ENCODE results near the gene LMLN. TPM values are rescaled to one million over a fixed set of nuclear protein-coding genes. Genes with fewer than 3 reads are reported as not detected.
"Not testable (repeated sequence)": the region's sequence is repeated elsewhere in the genome, so short reads cannot be mapped to it uniquely, and the experiment has no call there.

LMLN gene
- total RNA-seq, 2 experiments from 2014 or later: 0.50 to 6.2 TPM

DNA sequence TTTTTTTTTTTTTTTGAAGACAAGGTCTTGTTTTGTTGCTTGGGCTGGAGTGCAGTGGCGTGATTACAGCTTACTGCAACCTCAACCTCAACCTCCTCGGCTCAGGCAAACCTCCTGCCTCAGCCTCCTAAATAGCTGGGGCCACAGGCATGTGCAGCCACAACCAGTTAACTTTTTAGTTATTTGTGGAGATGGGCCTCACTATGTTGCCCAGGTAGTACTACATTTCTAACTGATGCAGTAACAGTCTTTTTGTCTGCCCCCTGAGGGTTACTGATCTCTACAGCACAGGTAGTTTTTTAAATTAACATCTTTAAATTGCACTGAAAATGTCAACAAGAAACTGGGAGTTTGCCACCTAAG is 3.4 kb upstream of the LMLN start:
- Histone ChIP-seq H4K20me1 (ENCODE audit: insufficient read depth, low read length) (peaks cover 21% of the 10 kb centered on the region), H3K4me3 (ENCODE audit: low read depth, low read length, poor library complexity, severe bottlenecking) (no peak overlapping the region), H2AFZ (ENCODE audit: low read length) (no peak overlapping the region), H3K36me3 (ENCODE audit: insufficient read depth, low read length) (peaks cover 71% of the 10 kb centered on the region), H3K79me2 (ENCODE audit: insufficient read depth, low read depth, low read length) (peaks cover 33% of the 10 kb centered on the region), H3K9me3 (ENCODE audit: low read length) (no peaks in the 10 kb centered on the region), H3K27ac (ENCODE audit: low read depth, low read length, poor library complexity, severe bottlenecking) (peak overlapping the region; percentile 20), H3K4me1 (ENCODE audit: insufficient read depth, low read length, poor library complexity, severe bottlenecking) (peaks cover 56% of the 10 kb centered on the region), H3K9me2 (ENCODE audit: insufficient read depth, low read length) (no peaks in the 10 kb centered on the region), H3K4me2 (ENCODE audit: low read length) (no peak overlapping the region)
- no peak for DNase-seq (ENCODE audit: low spot score)
- intact Hi-C loops (cut with micrococcal nuclease; ENCODE audit: unreplicated experiment): no loop called here
- BruUV-seq (replicated peaks): no TSS peak
- POLR2A ChIA-PET: interaction anchor here (0.6 to 0.8 kb wide), 2 partner anchors 22 to 51 kb away, joined by 3 read pairs; no protein-coding TSS in a partner anchor
- TF ChIP-seq, protein P1, sequence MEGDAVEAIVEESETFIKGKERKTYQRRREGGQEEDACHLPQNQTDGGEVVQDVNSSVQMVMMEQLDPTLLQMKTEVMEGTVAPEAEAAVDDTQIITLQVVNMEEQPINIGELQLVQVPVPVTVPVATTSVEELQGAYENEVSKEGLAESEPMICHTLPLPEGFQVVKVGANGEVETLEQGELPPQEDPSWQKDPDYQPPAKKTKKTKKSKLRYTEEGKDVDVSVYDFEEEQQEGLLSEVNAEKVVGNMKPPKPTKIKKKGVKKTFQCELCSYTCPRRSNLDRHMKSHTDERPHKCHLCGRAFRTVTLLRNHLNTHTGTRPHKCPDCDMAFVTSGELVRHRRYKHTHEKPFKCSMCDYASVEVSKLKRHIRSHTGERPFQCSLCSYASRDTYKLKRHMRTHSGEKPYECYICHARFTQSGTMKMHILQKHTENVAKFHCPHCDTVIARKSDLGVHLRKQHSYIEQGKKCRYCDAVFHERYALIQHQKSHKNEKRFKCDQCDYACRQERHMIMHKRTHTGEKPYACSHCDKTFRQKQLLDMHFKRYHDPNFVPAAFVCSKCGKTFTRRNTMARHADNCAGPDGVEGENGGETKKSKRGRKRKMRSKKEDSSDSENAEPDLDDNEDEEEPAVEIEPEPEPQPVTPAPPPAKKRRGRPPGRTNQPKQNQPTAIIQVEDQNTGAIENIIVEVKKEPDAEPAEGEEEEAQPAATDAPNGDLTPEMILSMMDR (conservative IDR thresholded peaks at IDR 0.05; ENCODE audit: low read length): no peak
- no peak for TF ChIP-seq EZH2phosphoT487 (IDR thresholded peaks at IDR 0.05; ENCODE audit: borderline replicate concordance, low read depth, low read length)
- CTCF ChIA-PET (ENCODE audit: unreplicated experiment): no interaction called here

DNA sequence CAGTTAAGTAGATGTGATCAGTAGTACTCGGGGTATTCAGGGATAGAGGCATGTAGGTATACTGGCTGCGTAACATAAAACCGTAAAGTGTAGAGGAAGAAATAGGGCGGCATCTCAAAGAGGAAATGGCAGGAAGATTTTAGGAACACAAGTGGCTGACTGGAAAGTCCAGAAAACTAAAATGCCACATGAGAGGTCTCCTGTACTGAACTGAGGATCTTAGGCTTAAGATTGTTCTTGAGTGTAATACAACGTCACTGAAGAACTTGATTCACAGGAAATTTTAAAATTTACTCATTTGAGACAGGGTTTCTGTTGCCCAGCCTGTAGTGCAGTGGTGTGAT is 2.3 kb upstream of the LMLN start:
- Histone ChIP-seq H4K20me1 (ENCODE audit: insufficient read depth, low read length) (peaks cover 21% of the 10 kb centered on the region), H2AFZ (ENCODE audit: low read length) (no peak overlapping the region), H3K4me3 (ENCODE audit: low read depth, low read length, poor library complexity, severe bottlenecking) (no peak overlapping the region), H3K4me1 (ENCODE audit: insufficient read depth, low read length, poor library complexity, severe bottlenecking) (peaks cover 45% of the 10 kb centered on the region), H3K36me3 (ENCODE audit: insufficient read depth, low read length) (peaks cover 60% of the 10 kb centered on the region), H3K4me2 (ENCODE audit: low read length) (0 out of 2 replicates have a peak overlapping the region, but pooled peaks have one; percentile 97), H3K9me2 (ENCODE audit: insufficient read depth, low read length) (no peaks in the 10 kb centered on the region), H3K27ac (ENCODE audit: low read depth, low read length, poor library complexity, severe bottlenecking) (no peak overlapping the region), H3K9me3 (ENCODE audit: low read length) (no peaks in the 10 kb centered on the region), H3K79me2 (ENCODE audit: insufficient read depth, low read depth, low read length) (peaks cover 22% of the 10 kb centered on the region; the same call in 1 of the 2 replicates)
- intact Hi-C loops (cut with micrococcal nuclease; ENCODE audit: unreplicated experiment): no loop called here
- no peak for DNase-seq (ENCODE audit: low spot score)
- no TSS peak for BruUV-seq (replicated peaks)
- ChIA-PET POLR2A (interaction anchor here (1.3 kb wide), 1 partner anchor 120 kb away, joined by 3 read pairs; no protein-coding TSS in a partner anchor), CTCF (ENCODE audit: unreplicated experiment) (no interaction called here)
- TF ChIP-seq, protein P1 (conservative IDR thresholded peaks at IDR 0.05; ENCODE audit: low read length): no peak
- no peak for TF ChIP-seq EZH2phosphoT487 (IDR thresholded peaks at IDR 0.05; ENCODE audit: borderline replicate concordance, low read depth, low read length)

DNA sequence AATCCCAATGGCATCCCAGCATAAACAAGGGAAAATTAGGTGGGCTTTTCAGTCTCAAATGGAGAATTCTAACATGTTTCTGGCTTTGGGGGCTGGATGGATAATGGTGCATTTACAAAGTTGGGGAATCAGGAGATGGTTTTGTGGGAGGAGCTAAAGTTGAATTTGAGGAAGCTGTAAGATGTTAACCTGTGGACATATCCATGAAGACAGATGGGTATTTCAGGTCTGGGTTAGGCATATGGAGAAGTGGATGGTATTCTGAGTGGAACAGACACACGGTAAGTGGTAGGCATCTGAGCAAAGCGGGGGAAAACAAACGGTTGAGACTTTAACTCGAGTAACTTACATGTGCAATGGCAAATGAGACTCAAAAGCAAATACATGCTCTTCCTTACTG is 1.7 kb upstream of the LMLN start:
- Histone ChIP-seq H3K9me3 (ENCODE audit: low read length) (no peaks in the 10 kb centered on the region), H3K9me2 (ENCODE audit: insufficient read depth, low read length) (no peaks in the 10 kb centered on the region), H3K4me1 (ENCODE audit: insufficient read depth, low read length, poor library complexity, severe bottlenecking) (peaks cover 39% of the 10 kb centered on the region), H4K20me1 (ENCODE audit: insufficient read depth, low read length) (peaks cover 15% of the 10 kb centered on the region; the same call in 1 of the 2 replicates), H3K4me2 (ENCODE audit: low read length) (peak overlapping the region; percentile 97; the same call in 1 of the 2 replicates), H3K79me2 (ENCODE audit: insufficient read depth, low read depth, low read length) (peaks cover 16% of the 10 kb centered on the region; the same call in 1 of the 2 replicates), H3K36me3 (ENCODE audit: insufficient read depth, low read length) (peaks cover 54% of the 10 kb centered on the region), H2AFZ (ENCODE audit: low read length) (no peak overlapping the region), H3K4me3 (ENCODE audit: low read depth, low read length, poor library complexity, severe bottlenecking) (no peak overlapping the region), H3K27ac (ENCODE audit: low read depth, low read length, poor library complexity, severe bottlenecking) (no peak overlapping the region)
- DNase-seq (ENCODE audit: low spot score): no peak
- ChIA-PET CTCF (ENCODE audit: unreplicated experiment) (no interaction called here), POLR2A (interaction anchor here (1.2 to 1.3 kb wide), 3 partner anchors 9 to 119 kb away, joined by 3 read pairs; no protein-coding TSS in a partner anchor)
- intact Hi-C loops (cut with micrococcal nuclease; ENCODE audit: unreplicated experiment): no loop called here
- no peak for TF ChIP-seq EZH2phosphoT487 (IDR thresholded peaks at IDR 0.05; ENCODE audit: borderline replicate concordance, low read depth, low read length)
- TF ChIP-seq, protein P1 (conservative IDR thresholded peaks at IDR 0.05; ENCODE audit: low read length): no peak
- no TSS peak for BruUV-seq (replicated peaks)

DNA sequence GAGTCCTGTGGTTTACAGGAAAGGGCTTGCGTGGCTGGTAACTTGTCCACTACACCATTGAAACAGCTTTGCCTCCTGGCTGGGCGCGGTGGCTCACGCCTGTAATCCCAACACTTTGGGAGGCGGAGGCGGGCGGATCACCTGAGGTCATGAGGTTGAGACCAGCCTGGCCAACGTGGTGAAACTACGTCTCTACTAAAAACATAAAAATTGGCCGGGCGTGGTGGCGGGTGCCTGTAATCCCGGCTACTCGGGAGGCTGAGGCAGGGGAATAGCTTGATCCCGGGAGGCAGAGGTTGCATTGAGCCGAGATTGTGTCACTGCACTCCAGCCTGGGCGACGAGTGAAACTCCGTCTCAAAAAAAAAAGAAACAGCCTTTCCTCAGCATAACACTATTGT is 1.2 kb upstream of the LMLN start:
- H3K4me3 ChIP-seq (ENCODE audit: low read depth, low read length, poor library complexity, severe bottlenecking): peak overlapping the region; percentile 81
- DNase-seq (ENCODE audit: low spot score); H3K9me3 ChIP-seq (ENCODE audit: low read length); CTCF ChIA-PET (ENCODE audit: unreplicated experiment); H2AFZ ChIP-seq (ENCODE audit: low read length); H3K27ac ChIP-seq (ENCODE audit: low read depth, low read length, poor library complexity, severe bottlenecking); BruUV-seq (replicated peaks); intact Hi-C loops (cut with micrococcal nuclease; ENCODE audit: unreplicated experiment); H3K9me2 ChIP-seq (ENCODE audit: insufficient read depth, low read length): not testable (repeated sequence)
- POLR2A ChIA-PET: interaction anchor here (1.1 to 1.3 kb wide), 4 partner anchors 8 to 119 kb away, joined by 3 to 4 read pairs (median 3); no protein-coding TSS in a partner anchor
- H3K4me2 ChIP-seq (ENCODE audit: low read length): peak overlapping the region; percentile 97
- peaks cover 11% of the 10 kb centered on the region; the same call in 1 of the 2 replicates for H3K79me2 ChIP-seq (ENCODE audit: insufficient read depth, low read depth, low read length)
- H3K36me3 ChIP-seq (ENCODE audit: insufficient read depth, low read length): peaks cover 49% of the 10 kb centered on the region
- H4K20me1 ChIP-seq (ENCODE audit: insufficient read depth, low read length): 0 out of 2 replicates have a peak, but pooled peaks cover 10% of the 10 kb centered on the region
- H3K4me1 ChIP-seq (ENCODE audit: insufficient read depth, low read length, poor library complexity, severe bottlenecking): peaks cover 34% of the 10 kb centered on the region

Measured in OCI-LY7 (cell line).